GM18907 (cell line): ENCODE data around the gene CEP68.

Source experiments
- ATAC-seq: cut with Tn5 transposase; IDR thresholded peaks from one replicate; pipeline ENCODE4 v1.9.1; 2021; ENCODE audit warnings: mild to moderate bottlenecking, moderate library complexity; ENCODE audit not compliant: unreplicated experiment

The CEP68 gene

GRCh38 chr2:65057391-65058052 is 1.3 kb downstream of the CEP68 start:
- peak; percentile 21 for ATAC-seq

DNA sequence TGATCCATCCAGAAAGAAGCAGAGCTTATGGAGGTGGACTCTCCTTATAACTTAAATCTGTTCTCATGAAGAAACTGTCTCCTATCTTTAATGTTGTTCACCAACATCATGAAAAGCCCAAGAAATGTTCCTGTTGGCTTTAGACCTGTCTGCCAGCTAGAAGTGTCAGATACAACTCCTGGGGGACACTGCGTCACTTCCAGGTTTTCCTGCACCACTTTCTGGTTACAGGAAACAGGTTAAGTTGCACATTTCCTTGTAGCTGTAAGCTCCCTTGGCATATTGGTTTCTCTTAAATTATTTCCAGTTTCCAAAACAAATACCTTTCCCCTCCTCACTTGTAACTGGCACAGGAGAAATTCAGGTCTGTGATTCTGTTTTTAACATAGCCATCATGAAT is 2.9 kb downstream of the CEP68 start:
- ATAC-seq = no peak

- no peak for ATAC-seq
Observed at GRCh38 chr2:65061146-65061909, 5.1 kb downstream of the CEP68 start.

DNA sequence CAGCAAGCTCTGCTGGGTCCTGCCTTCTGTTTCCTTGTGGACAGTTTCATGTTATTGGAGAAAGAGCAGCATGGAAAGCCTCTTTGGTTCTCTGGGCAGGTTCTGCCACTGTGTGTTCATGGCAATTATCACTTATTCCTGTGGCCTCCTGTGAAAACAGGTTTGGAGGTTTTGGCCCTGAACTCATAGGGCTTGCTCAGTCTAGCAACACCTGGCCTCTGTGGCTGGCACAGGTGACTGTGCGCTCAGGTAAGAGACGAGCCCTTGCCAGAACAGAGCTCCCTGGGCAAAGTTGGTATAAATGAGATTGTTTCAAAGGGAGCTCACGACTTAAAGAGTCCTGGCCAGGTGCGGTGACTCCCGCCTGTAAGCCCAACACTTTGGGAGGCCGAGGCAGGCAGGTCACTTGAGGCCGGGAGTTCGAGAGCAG is 5.7 kb downstream of the CEP68 start:
- ATAC-seq = no peak

- no peak for ATAC-seq
Observed at GRCh38 chr2:65062843-65063825, 6.9 kb downstream of the CEP68 start.

- ATAC-seq = peak; percentile 88
Observed at GRCh38 chr2:65064728-65065552, 8.7 kb downstream of the CEP68 start.

DNA sequence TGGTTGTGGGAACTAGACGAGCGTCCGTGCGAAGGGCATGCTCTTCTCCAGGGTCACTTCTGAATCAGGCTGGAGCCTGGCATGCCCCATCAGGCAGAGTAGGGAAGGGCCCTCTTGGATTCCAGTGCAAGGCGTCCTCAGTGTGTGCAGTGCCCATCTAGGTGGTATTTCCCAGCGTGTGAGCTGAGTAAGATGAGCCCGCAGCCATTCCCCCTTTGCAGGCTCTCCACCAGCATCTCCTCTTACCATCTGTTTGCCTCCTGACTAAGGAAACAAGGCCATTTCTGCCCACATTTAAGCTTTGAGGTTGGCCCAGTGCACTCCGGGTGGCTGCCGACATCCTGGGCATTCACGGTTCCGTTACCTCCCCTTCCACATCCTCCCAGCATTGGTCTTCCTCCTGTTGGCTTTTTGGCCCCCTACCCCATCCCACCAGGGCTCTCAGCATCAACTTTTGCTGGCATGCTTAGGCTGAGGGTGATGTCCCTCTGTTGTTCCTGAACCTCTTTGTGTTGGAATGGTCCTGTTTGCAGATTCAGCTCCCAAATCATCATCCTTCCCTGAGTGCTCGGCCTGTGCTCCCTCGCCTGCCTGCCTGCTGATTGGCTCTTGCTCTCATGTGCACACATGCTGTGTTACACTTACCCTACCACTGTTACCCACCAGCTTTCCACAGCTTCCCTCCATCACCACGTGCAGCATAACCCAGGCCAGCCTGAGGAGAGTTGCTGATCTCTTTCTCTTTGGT is 11.8 kb downstream of the CEP68 start:
- no peak for ATAC-seq

GRCh38 chr2:65069439-65069824 is 13.2 kb downstream of the CEP68 start:
- no peak for ATAC-seq

DNA sequence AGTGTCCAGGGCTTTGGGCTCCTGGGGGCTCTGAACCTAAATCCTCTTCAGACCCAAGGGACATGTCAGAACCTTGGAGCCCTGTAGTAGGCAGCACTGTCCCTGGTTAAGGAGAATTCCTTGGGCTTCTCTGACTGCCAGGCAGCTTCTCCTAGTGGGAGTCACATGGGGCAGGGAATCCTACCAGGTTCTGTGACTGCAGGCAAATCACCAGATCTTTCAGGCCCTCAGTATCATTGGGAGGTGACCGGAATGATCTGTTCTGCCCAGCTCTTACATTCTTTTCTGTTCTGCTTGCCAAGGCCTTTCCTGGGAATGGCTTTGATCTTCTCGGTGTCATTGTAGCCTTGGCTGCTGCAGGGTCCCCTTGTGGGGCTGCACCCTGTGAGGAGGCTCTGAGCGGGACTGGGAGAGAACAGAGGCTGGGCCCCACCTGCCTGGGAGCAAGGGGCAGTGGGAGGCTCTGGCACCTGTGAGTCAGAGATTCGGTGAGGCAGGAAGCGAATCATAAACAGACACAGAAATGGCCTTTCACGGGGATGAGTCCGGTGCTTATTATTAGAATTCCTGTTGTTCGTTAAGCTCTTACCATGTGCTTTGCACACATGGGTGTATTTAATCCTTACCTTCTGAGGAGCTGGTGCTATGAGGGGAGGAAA is 14.1 kb downstream of the CEP68 start:
- no peak for ATAC-seq

GRCh38 chr2:65070856-65071255 is 14.6 kb downstream of the CEP68 start:
- ATAC-seq = no peak

DNA sequence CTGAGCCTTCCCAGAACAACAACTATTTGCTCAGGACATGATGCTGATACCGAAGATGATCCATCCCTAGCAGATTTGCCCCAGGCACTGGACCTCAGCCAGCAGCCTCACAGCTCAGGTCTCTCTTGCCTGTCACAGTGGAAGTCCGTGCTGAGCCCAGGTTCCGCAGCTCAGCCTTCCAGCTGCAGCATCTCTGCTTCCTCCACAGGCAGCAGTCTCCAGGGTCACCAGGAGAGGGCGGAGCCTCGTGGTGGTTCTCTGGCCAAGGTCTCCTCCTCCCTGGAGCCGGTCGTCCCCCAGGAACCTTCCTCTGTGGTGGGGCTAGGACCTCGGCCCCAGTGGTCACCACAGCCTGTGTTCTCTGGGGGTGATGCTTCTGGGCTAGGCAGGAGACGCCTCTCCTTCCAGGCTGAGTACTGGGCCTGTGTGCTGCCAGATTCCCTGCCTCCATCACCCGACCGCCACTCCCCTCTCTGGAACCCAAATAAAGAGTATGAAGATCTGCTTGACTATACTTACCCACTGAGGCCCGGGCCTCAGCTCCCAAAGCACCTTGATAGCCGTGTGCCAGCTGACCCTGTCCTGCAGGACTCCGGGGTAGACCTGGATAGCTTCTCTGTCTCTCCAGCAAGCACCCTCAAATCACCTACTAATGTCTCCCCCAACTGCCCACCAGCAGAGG is 15.4 kb downstream of the CEP68 start:
- ATAC-seq = no peak

- ATAC-seq = peak; percentile 46
Observed at GRCh38 chr2:65072181-65072970, 16.2 kb downstream of the CEP68 start.

DNA sequence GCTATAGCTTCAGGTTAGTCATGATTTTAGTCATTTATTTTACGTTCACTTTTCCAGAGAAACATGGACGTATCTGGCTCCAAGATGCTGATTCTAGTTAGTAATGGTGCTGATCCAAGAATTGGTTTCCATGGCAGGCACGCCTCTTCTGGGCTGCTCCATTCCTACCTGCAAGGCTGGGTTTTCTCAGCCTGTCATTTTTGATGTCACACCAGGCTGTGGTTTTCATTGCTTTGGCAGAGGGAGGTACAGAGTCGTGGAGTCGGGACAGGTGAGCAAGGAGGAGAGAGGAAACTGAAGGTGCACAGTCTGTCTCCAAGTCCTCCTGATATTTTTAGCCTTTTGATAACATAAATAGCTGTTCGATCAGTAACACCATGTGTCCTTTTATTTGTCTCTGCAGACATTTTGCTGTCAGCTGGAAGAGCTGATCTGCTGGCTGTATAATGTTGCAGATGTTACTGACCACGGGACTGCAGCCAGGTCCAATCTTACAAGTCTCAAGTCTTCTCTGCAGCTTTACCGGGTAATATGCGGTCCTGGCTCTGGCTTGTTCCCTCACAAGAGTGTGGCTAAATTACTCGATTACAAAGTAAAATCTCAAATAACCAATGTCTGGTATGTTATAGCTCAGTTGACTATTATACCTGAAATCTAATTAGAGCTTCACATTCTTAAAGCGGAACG is 17.8 kb downstream of the CEP68 start:
- no peak for ATAC-seq

DNA sequence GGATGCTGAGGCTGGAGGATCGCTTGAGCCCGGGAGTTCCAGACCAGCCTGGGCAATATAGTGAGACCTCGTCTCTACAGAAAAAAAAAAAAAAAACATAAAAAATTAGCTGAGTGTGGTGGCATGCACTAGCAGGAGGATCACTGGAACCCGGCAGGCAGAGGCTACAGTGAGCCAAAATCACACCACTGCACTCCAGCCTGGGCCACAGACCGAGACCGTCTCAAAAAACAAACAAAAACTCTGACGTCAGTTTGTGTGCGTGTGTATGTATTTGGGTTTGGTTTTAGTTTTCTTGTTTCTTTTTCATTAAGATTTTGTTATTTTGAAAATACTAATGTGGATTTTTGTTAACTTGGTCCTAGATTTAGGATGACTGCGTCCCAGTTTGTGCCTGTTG is 19.0 kb downstream of the CEP68 start:
- ATAC-seq = no peak

- no peak for ATAC-seq
Observed at GRCh38 chr2:65075605-65076344, 19.6 kb downstream of the CEP68 start.

DNA sequence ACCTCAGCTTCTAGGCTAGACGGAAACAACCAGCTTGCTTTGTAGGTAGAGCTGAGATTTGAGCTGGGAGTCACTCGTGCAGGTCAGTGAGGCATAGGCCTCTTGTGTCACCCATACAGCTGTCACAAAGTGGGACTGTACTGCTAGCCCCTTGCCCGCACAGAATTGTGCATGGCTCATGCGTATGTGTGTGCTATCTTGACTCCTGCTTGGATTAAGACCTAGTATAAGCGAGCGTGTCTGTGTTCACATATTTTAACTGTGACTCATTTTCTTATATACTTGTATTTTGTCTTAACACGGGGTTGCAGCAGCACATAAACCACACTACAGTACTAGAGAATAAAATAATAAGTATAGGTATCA is 20.1 kb downstream of the CEP68 start:
- no peak for ATAC-seq

DNA sequence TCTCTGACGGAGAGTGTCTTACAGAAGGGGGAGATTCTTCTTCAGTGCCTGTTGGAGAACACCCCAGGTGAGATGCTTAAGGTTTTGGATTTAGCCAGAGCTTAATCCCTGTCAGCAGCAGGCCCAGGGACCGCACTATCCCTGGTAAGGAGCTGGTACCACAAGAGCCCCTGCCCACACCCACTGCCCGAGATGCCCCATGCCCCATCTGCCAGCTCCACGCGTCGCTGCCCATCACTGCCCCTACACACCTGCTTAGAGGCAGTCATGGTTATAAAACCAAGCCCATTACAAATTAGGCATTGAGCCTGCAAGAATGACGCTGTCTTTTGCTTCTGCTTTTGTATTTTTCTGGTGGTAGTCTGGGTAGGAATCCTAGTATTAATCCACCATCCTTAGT is 21.7 kb downstream of the CEP68 start:
- no peak for ATAC-seq
